ENCODE measurements around the gene RASD1.

Gene RASD1, protein sequence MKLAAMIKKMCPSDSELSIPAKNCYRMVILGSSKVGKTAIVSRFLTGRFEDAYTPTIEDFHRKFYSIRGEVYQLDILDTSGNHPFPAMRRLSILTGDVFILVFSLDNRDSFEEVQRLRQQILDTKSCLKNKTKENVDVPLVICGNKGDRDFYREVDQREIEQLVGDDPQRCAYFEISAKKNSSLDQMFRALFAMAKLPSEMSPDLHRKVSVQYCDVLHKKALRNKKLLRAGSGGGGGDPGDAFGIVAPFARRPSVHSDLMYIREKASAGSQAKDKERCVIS

GRCh38 chr17:17496189-17497064, at the start of gene RASD1:
Gene RASD1, minus strand, starts transcription at chr17:17496395. Its CDS starts 214 bp downstream, at chr17:17496181.
- no peak for DNase-seq (ENCODE audit: low read depth, low spot score)

DNA sequence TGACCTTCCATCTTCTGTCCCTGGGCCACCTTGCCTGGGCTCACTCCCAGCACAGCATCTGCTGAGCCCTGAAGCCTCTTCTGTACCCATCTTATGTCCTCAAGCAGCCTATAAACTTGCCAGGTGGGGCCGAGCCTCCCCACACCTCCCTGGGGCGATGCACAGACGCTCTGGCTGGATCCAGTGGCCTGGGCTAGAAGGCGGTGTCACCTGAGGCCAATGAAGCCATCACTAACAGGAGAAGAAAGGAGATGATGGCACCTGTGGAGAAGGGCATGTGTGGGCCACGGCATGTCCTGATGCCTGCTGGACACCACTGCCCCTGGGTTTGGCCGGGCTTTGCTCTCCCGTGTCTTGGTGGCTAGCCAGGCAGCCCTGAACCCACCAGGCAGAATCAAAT, 49.8 kb upstream of the RASD1 start:
- no peak for DNase-seq (ENCODE audit: low read depth, low spot score)

- no peak for DNase-seq (ENCODE audit: low read depth, low spot score)
Measured at GRCh38 chr17:17545031-17545820, 49.0 kb upstream of the RASD1 start.

DNA sequence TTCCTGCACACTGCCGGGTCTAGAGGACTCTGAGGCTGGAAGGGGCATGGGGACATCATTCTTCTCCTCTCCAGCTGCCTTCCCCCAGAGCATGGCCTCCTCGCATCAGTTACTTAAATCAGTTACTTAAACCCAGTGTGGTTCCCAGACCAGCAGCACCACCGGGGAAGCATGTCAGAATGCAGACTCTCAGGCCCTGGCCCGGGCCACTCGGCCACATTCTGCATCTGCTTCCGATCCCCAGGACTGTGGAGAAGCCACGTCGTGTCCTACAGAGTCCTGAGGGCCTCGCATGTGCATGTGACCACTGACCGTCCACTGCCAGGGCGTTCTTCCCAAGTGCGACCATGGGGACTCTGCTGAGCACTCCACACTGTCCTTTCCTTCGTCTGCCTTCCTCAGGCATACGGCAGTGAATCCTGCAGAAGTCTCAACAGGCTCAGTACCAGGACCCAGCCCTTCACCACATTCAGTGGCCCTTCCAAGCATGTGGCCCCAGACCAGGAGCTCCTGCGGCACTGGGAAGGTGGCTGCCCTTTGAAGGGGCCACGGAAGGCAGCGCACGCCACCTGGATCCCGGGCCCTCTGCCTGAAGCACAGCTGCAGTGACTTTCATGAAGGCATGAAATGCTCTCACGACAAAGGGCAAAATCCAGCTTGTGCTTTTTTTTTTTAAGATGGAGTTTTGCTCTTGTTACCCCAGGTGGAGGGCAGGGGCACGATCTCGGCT, 46.9 kb upstream of the RASD1 start:
- DNase-seq (ENCODE audit: low read depth, low spot score): no peak

DNA sequence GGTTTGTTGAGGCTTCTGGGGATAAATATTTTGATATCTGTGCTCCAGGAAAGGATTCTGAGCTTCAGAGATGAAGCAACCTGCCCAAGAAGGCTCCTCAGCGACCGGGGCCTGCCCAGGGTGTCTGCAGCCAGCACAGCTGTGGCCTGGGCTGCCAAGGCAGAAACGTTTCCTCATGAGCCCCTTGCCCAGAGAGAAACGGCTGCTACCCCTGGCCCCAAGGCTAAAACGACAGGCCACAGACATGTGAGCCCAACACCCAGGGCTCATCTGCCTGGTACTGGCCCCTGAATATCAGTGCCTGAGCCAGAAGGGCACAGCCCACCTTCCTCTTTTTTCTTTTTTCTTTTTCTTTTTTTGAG, 45.4 kb upstream of the RASD1 start:
- no peak for DNase-seq (ENCODE audit: low read depth, low spot score)

DNA sequence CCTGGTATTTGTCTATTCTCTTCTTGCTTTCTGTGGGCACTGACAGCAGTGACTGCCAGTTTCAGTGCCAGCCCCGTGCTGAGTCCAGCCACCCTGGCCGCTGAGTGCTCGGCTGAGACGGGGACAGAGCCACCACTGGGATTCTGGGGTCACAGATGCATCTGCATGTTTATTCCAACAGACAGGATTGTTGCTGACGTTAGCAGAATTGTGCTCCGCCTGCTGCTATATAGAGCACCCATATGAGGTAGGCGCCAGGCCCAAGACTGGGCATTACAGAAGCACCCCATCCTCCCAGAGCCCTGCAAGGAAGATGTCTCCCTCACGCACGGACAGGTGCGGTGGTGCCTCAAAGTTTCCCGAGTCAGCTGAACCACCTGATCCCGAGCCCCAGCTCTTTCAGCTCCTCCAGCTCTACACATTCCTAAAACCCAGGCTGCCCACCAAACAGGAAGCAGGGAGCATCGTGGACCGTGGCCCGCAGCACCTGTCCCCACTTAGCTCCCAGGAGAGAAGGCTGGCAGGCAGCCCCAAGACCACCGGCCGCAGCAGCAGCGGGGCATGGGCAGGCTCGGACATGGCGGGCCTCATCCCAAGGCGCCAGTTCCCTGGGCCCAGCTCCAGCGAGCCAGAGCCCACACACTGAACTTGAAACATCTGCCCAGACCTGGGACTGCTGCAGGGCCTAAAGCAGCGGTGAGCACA, 44.9 kb upstream of the RASD1 start:
- no peak for DNase-seq (ENCODE audit: low read depth, low spot score)

GRCh38 chr17:17540278-17540906, 44.2 kb upstream of the RASD1 start:
- no peak for DNase-seq (ENCODE audit: low read depth, low spot score)

DNA sequence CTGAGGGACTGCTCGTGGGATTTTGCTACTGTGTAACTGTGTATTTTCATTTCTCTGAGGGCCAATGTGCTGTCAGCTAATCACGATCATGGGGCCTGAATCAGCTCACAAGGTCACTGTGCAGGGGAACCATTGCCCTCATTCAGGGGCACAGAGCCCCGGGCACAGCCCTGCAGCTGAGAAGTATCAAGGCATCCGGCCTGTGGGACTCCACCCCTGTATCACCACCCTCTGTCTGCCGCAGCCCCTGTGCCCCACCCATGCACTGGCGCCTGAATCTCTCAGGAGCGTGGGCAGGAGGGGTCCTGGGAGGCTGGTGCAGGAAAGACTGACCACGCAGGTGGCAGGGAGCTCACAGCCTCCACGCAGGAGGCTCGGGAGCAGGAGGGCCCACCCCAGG, 43.4 kb upstream of the RASD1 start:
- no peak for DNase-seq (ENCODE audit: low read depth, low spot score)

GRCh38 chr17:17538417-17539391, 42.5 kb upstream of the RASD1 start:
- no peak for DNase-seq (ENCODE audit: low read depth, low spot score)

DNA sequence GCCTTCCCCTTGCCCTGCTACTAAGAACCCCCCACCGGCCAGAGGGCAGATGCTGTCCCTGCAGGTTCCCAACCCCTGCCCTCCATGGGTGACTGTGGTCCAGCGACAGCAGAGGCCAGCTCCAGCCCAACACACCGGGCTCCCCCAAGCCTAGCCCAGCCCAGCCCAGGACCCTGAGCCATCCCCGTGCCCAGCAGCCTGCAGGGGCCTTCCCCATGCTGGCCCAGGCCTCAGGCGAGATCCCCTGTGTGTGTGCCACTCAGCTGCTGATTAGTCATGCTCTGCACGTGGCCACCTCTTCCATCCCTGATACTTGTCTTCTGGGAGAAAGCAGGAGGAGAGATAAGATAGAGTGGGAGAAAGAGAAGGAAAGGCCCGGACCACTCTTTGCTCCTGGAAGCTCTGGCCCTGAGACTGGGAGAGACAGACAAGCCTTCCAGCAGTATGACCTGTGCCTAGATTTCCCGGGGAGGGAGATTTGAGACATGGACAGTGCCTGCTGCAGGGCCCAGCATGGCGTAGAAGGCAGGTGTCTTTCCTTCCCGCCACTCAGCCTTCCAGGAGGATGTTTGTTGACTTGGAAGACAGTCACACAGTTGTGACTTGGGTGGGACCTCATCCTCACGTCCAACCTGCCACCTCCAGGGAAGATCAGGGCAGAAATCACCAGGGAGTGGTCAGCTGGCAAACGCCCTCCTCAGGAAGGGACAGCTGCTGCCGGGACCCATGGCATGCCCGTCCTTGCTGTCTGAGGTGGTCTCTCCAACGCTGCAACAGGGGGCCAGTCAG, 41.3 kb upstream of the RASD1 start:
- no peak for DNase-seq (ENCODE audit: low read depth, low spot score)

- no peak for DNase-seq (ENCODE audit: low read depth, low spot score)
Measured at GRCh38 chr17:17536702-17537101, 40.5 kb upstream of the RASD1 start.

DNA sequence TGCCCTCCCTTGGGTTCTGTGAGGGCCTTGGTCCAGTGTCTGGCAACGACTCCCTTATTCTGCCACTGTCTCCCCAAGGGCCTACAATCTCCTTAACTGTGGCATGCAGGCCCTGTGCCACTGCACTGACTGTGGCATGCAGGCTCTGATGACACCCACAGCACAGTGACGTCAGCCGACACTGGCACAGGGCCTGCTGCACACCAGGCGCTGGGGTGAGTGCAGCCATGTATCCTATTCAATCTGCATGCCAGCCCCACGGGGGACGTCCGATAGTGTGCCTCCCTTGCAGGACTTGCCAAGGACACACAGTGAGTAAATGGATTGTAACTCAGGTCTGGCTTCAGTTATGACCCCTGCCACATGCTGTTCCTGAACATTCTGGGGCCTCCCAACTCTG, 39.8 kb upstream of the RASD1 start:
- no peak for DNase-seq (ENCODE audit: low read depth, low spot score)

DNA sequence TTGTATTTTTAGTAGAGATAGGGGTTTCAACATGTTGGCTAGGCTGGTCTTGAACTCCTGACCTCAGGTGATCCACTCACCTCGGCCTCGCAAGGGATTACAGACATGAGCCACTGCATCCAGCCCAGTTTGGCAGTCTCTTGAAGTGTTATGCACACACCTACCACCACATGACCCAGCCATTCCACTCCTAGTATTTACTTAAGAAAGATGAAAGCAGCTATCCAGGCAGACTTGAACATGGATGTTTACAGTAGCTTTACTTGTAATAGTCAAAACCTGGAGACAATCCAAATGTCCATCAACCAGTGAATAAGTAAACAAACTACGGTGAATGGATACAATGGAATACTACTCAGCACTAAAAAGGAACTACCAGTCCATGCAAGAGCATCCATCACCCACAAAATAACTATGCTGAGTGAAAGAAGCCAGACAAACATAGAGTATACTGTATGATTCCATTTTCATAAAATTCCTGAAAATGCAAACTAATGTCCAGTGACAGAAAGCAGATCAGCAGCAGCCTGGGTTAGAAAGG, 37.8 kb upstream of the RASD1 start:
- DNase-seq (ENCODE audit: low read depth, low spot score): no peak

GRCh38 chr17:17532991-17533390, 36.8 kb upstream of the RASD1 start:
- DNase-seq (ENCODE audit: low read depth, low spot score): no peak

DNA sequence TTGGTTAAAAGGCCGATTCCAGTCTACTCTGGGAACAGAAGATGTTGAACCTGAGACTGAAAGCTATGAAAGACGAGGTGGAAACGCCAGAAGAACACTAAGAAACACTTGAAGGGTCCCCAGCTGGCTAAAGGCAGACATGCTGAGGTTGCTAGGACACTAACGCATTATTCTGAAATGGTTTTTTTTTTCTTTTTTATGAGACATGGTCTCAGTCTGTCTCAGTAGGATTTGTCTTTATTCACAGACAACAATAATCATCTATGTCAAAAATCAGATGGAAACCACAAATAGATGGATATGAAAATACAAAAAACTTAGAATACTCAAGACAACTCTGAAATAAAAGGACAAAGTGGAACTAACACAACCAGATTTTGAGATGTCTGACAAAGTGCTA, 35.0 kb upstream of the RASD1 start:
- no peak for DNase-seq (ENCODE audit: low read depth, low spot score)

- DNase-seq (ENCODE audit: low read depth, low spot score): no peak
Measured at GRCh38 chr17:17528696-17529652, 32.8 kb upstream of the RASD1 start.

DNA sequence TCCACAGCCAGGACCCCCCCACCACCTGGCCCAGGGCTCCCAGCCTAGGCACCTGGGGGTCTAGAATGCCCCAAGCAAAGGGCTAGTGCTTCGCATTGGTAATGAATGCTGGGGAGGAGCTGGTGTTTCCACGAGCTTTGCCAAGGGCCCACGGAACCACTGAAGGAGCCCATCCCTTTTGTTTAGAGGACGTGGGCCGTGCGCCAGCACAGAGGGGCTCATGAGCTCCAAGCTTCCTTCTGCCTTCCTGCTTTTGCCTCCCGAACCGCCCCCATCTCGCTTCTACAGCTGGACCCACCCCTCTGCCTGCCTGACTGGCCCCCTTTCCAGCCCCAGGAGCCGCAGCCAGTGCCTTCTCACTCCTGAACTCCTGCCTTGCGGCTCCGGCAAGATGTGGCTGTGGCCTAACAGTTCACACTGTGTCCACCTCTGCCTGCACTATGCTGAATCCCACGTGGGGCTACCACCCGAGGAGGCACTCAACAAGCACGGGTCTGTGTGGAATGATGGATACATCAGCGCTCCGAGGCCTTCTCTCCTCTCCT, 31.8 kb upstream of the RASD1 start:
- DNase-seq (ENCODE audit: low read depth, low spot score): no peak

All from brain pericyte (primary cell).